IPS DF 19.7 (cell line): Measurements from ENCODE around the gene RHOH.

Experiments used
- DNase-seq: peaks from one replicate; pipeline ENCODE4 v3.0.0-alpha.2; 2013; ENCODE audit warnings: low read depth, low spot score

The RHOH gene

GRCh38 chr4:40187386-40187906 is 9.4 kb upstream of the RHOH start:
- no peak for DNase-seq

- DNase-seq: no peak
Observed at GRCh38 chr4:40190019-40190418, 6.8 kb upstream of the RHOH start.

GRCh38 chr4:40190465-40190864 is 6.4 kb upstream of the RHOH start:
- no peak for DNase-seq

- no peak for DNase-seq
Observed at GRCh38 chr4:40190880-40191815, 5.7 kb upstream of the RHOH start.

DNA sequence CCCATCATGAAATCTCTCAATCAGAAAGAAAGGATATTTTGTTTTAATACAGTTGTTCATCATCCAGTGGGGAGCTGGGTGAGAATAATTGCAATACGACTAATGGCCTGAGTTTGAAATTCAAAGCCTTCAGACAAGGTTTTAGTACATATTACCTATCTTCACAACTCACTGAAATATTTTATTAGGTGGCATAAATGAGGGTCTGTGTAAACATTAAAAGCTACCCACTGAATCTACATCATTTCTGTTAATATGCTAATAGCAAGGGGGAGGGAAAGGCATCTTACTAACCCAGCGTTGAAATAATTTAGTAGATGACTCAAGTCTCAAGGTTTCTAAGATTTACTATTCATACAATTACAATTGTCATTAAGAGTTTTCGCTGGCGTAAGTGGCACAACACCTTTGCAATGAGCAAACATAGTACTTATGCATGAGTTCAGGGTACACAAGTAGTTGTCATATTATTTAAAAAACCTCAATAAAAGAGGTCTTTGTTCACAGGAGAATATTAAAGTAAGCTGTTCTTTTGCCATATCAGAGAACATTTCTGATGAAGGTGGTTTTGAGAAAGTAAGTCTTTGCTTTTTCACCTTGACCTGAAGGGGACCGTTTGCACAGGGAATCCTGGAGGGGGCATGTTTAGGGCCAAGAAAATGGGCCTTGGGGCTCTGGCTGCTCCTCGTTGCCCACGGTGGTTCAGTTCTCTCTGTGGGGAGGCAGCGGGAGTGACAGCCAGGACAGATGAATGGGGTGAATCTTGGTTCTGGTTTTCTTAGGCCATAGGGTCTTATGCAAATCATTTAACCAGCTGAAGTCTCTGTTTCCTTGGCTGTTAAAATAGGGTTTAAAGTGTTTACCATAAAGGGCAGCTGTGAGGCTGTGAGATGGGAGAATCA is 4.5 kb upstream of the RHOH start:
- no peak for DNase-seq

GRCh38 chr4:40193016-40193571 is 3.7 kb upstream of the RHOH start:
- DNase-seq: no peak

- no peak for DNase-seq
Observed at GRCh38 chr4:40193578-40193977, 3.3 kb upstream of the RHOH start.

- DNase-seq: no peak
Observed at GRCh38 chr4:40194602-40195161, 2.1 kb upstream of the RHOH start.

DNA sequence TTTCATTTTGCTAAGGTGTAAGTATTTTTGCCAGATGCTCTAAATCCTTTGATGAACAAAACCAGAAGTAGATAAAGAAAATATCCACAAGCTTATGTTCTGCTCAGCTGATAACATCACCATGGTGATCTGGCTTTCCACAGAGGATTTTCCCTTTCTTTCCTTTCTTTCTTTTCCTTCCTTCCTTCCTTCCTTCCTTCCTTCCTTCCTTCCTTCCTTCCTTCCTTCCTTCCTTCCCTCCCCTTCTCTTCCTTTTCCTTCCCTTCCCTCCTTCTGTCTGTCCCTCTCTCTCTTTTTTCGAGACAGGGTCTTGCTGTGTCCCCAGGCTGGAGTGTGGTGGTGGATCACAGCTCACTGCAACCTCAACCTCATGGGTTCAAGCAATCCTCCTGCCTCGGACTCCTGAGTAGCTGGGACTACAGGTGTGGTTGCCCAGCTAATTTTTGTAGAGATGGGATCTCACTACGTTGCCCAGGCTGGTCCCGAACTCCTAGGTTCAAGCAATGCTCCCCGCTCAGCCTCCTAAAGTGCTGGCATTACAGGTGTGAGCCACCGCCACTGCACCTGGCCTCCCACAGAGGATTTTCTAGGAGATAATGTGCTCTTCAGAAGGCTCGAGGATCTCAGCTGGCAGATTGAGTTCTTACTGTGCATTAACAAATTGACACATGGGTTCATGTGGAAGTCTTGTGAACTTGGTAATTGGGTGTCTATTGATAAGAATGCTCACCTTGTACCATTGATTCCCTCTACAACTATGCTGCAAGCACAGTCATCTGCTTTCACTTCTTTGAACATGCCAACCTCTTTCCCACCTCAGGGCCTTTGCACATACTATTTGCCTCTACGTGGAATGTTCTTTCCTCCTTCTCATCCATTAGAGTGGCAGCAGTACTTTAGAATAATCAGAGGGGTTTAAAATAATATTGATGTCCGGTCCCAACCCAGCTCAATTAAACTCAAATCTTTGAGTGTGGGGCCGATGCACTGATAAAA is 1.4 kb upstream of the RHOH start:
- DNase-seq: no peak

DNA sequence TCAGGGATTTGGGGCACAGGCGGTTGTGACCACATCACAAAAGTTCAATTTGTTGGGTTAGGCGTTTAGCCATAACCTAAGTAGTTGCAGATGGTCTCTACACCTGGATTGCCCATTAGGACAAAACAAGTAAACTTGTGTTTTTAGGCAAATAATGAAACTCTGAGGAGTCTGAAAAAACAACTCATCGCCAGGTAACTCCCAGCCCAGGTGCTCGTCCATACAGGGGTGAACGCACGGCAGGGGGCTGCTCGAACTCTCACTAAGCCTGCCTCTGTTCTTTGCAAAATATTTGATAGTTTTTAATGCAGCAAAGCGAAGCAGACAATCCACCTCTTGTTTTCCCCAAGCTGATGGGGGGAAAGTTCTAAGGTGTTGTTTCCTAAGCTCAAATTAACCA is 559 bp upstream of the RHOH start:
- no peak for DNase-seq

DNA sequence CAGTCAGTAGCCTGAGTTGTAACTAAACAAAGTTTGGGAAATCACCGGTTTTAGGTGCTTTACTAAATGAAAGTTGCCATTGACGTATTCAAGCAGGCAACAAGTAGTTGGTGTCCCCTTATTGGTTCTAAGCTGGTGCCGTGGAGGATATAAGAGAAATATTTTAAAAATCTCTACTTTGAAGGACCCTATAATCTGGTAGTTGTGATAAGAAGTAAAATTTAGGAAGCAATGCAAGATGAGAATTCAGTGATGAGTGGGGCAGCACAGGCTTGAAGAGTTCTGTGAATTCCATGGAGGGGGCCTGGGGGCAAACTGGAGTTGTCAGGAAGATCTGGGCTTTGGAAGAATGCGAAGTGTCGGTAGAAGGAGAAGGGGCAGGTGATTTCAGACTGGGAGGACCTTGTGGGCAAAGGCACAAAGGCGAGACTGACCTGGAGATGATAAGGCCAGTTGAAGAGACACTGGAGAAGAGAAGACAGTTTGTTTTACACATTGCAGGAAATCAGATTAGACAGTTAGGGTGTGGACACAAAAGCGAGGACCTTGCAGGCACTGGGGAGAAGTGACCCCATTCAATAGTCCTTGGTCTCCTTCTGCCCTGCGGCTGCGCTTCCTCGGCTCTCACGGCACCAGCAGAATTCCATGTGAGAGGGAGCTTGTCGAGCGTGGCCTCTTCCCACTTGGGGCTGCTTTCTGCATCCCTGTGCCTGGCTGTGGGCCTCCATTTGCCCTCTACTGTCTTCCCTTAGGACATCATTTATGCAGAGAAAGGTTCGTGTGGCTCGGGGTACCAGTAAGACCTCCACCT is 1.3 kb downstream of the RHOH start:
- no peak for DNase-seq

DNA sequence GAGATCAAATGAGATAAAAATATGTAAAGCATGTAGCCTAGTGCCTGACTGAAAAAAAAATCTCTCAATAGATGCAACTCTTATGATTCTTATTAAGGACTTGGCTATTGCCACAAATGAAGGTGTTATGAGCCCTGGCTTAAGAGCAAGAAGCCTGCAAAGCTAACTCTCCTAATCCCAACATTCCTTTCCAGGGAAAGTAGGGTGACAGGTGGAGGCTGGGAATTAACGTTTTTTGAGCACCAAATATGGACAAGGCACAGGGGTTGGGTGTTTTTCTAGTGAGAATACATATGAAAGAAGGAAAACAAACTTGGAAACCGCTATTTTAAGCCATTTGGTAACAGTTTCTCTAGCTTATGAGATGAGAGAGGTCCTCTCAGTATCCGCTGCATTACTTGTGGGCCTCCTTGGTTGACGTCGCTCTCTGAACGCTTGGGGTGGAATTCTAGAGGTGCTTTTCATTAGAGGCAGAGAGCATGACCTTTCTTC is 2.4 kb downstream of the RHOH start:
- no peak for DNase-seq

DNA sequence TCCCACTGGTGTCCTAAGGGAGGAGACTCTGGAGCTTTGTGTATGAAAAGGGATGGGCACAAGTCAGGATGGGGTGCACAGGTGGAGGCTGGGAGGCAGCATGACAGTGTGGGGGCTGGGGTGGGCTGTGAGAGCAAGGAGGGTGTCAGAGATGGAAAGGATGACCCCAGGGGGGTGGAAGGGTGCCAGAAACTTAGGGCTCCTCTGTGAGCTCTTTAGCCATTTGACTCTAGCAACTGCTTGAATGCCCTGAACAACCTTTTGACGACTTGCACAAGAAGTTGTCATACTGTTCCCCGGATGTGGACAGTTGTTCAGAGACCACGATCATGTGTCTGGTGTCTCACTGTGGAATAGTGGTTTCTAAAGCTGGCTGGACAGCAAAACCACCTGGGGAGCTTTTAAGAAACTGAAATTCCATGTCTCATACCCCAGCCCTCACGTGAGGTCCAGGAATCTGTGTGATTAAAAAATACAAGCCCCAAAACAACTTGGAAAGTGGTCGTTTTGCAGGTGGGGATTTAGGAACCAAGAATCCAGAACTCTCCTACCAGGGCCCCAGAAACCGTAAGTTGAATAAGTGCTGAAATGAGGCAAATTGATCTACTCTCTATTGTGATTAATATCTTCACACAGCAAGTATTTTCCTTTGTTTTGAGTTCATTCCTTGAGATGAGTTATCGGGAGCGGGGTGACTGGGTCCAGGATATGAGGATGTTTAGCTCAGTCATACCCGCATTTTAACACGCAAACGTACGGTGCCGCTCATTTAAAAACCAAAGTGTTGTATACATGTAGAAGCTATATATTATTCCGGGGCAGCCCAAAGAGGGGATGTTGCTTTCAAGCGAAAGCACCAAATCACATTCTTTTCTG is 3.4 kb downstream of the RHOH start:
- no peak for DNase-seq

DNA sequence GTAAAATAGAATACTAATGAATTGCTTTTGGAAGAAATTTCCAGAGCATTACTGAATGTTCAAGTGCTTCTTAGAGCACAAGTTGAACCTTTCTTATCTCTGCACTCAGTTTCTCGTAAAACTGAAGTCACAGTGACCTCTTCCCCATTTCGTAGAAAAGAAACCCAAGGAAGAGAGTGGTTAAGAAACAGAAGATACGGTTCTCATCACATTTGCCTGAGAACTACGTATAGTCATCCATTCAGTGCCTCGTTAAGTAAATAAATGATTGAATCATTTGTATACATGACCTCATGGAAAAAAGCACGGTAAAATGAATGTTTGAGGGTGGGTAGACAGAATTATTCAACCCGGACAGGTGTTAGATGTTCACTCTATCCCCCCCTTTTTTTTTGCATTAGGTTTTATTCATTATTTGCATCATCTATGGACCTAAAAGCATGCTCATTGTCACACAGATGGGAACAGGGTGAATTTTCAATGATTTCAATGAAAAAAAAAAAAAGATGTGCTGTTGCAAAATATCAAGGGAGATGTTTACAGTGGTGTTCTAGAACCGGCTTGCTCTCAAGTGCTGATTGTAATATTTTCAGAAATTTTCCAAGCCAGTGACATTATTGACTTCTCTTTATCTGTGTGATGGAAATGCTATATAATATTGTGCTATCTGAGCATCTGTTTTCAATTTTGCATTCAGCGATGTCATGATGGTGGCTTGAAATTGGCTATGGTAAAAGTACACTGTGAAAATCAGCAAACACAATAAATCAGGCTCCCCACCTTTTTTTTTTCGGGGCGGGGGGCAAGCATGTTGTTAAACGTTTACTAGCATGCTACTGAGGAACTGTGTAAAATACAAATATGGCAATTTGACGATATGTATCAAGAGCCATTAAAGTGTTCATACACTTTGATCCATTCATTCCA is 4.3 kb downstream of the RHOH start:
- DNase-seq: no peak

DNA sequence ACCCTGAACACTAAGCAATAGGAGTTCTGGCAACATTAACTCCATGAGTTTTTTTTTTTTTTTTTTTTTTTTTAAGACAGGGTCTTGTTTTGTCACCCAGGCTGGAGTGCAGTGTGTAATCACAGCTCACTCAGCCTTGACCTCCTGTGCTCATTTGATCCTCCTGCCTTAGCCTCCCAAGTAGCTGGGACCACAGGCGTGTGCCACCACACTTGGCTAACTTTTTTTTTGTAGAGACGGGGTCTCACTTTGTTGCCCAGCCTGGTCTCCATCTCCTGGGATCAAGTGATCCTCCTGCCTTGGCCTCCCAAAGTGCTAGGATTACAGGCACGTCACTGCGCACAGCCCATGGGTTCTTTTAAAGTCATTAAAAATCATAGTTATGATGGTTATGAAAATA is 5.1 kb downstream of the RHOH start:
- DNase-seq: no peak

GRCh38 chr4:40202474-40202873 is 5.6 kb downstream of the RHOH start:
- no peak for DNase-seq

GRCh38 chr4:40204507-40205258 is 7.9 kb downstream of the RHOH start:
- DNase-seq: no peak
